Kasumi-1 (cell line): ENCODE results near the gene PEX5L.

Experiments
- DNase-seq, 2 experiments: peaks; one replicate each; lab custom pipeline; 2025; lab: John Stamatoyannopoulos, UW

PEX5L gene

GRCh38 chr3:179897231-179897630 is 139.5 kb downstream of the PEX5L start:
- DNase-seq: no peak

DNA sequence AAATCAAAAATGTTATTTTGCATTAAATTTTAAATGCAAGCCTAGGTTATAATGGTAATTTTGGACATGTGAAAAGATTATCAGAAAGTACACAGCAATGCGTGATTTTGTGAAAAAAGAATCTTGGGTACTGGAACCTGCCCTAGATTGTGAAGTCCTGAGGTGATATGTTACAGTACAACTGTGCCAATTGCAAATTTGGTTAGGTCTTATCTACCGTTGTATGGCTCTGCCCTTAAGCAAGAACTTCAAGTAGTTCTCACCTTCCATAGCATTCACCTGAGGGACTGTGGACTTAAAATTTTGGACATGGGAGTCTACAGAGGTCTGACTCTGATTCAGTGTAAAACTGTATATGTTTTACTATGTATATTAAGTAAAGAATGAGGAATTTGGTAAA is 140.2 kb downstream of the PEX5L start:
- no peak for DNase-seq

DNA sequence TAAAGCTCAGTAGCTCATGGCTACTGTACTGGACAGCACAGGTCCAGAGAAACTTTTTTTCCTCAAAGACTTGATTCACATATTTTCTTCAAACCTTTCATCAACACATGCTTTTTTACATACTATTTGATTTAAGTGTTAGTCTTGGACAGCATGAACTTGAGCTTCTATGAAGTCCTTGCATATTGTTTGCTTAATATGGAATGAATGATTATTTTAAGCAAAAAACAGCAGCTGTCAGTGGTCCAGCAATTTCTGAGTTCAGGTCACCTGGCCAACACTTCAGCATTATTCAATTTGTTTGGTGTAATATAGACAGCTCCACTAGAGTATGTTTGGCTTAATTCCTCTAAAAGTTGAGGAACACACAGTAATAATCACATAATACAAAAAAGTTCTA is 141.4 kb downstream of the PEX5L start:
- no peak for DNase-seq

DNA sequence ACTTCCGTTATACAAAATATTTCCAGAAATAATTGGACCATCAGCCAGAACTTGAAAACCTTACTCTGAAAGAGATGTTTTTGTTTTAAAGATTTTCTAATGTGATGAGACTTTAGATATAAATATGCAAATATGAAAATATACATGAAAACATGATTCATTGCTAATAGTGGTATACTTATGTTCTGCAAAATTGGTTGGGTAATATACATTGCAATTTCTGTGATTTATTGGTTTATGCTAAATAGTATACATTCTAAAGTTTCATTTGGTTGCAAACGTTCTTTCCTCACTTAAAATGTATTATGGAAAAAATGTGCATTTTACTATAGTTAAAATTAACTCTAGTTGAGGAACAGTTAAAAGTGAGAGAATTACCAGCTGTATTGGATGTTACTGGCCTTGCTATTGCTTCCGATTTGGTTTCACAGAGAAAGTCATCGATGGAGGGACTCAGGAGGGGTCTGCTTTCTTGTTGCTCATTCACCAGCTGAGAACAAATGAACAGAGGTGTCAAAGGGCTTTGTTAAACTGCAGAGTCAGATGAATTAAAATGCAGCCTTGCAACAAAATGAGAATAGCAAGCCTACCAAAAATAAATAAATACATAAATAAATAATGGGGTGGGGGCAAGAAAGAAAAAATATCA is 149.3 kb downstream of the PEX5L start:
- no peak for DNase-seq

GRCh38 chr3:179885950-179886349 is 150.8 kb downstream of the PEX5L start:
- DNase-seq: no peak

GRCh38 chr3:179884136-179884535 is 152.6 kb downstream of the PEX5L start:
- no peak for DNase-seq

- no peak for DNase-seq
Observed at GRCh38 chr3:179882292-179882691, 154.4 kb downstream of the PEX5L start.

DNA sequence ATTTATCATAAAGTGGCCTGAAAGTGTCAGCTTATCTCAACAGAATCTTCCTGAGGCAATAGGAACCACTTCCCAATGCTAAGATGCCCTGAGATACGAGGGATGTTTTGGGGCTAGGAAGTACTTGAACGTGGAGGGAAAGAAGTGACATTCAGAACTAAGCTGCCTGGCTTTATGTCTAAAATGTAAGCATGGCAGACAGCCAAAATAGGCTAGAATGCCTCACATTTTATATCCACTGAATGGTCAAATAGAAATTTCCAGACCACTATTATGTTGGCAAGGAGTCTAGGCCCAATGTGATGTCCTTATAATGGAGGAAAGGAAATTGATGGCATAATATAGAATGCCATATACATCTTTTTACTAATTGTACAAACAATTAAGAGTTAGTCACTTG is 154.9 kb downstream of the PEX5L start:
- DNase-seq: no peak

DNA sequence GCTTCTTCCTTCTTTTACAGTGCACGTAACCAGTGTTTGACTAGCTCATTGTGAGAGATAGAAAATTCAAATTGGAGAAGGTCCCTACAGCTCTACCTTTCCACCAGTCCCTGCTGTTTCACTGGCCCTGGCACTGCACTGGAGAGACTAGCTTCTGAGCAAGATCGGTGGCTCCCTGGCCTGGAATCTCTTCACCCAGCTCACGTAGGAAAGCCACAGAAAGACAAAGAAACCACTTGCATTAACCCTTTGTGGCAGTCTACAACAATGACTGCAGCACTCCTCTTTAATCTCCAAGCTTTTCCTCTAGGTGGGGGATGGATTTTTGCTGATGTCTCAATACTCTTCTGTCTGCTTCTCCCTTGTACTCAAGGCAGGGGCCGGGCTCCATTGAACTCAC is 155.9 kb downstream of the PEX5L start:
- no peak for DNase-seq

- no peak for DNase-seq
Observed at GRCh38 chr3:179876440-179876839, 160.3 kb downstream of the PEX5L start.

DNA sequence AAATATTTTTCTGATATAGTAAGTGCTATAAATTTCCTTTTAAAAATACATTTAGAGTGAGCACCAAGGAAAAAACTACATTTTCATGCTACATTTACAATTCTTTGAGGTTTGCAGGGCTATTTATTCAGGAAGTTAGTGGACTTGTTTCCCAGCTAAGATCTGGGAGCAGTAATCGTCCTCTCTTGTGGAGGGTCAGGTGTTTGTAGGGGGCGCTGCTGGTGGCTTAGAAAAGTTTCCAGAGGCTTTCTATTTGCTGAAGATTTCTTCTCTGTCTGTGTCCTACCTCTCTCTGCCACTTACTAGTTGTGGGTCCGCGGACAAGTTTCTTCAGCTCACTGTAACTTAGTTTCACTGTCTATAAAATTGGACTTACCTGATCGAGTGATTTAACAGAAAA is 163.9 kb downstream of the PEX5L start:
- DNase-seq: no peak

- DNase-seq: no peak
Observed at GRCh38 chr3:179871782-179872181, 165.0 kb downstream of the PEX5L start.

DNA sequence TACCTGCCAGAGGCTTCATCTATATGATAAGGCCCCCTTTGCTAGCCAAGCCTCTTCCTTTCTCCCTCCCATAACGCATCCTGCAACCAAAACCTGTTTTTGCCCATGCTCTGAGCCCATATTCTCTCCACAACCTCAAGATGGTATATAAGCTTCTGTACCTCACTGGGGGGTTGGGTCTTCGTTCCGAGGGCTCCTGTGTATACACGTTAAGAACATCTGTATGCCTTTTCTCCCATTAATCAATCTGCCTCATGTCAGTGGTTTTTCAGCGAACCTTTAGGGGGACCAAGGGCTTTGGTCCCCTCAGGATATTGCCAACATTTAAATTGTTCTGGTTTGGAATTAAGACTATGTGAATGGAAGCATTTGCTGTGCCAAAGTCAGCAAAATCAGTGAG is 168.0 kb downstream of the PEX5L start:
- no peak for DNase-seq

GRCh38 chr3:179867961-179868360 is 168.8 kb downstream of the PEX5L start:
- DNase-seq: no peak

- no peak for DNase-seq
Observed at GRCh38 chr3:179865861-179866505, 170.8 kb downstream of the PEX5L start.

GRCh38 chr3:179861953-179862352 is 174.8 kb downstream of the PEX5L start:
- DNase-seq: no peak

DNA sequence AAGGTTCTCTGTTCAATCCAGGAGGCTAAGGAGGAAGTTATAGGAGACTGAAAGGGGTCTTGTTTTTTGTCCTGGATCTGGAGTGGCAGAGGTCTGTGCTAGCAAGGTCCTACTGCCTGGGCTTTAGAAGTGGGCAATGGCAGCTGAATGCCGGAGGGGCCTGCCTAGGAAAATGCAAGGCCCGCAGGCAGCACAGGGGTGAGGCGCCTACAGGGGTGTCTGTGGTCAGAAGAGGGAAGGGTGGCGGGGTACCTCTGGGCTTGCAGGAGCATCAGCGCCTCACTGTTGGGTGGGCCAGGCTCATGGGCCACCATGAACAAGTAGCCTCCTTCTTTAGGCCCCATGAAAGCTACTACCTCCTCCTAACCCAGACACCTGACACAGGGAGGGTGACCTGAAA is 175.4 kb downstream of the PEX5L start:
- no peak for DNase-seq

DNA sequence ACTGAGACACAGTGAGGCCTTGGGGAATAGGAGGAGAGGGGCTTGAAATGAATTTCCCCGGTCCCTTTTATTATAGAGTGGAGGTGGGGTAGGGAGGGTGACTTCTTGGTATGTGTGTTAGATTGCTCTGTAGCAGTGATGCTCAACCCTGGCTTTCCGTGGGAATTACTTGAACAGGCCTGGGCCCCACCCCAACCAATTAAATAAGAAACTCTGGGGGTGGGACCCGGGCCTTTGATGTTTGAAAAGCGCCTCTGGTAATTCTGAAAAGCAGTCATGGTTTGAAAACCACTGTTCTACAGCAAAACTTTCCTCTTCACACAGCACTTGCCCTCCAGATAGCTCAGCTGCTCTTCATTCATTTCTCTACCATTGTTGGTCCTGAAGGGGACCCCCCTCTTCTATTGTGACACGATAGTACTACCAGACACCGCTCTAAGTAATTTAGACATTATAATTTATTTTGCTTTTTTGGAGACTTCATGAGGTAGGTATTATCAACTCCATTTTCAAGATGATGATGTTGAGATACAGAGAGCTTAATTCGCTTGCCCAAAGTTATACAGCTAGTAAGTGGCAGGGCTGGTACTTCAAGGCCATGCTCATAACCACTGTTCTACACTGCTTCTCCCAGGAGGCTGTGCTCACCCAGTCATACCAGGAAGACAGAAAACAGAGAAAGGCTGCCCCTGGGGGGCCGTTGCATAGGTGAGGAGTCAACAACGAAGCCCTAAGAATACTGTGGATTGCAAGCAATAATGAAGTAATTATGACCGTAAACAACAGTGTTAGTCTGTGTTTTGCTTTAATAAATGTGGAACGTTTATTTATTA is 176.2 kb downstream of the PEX5L start:
- DNase-seq: no peak

GRCh38 chr3:179853176-179853575 is 183.6 kb downstream of the PEX5L start:
- DNase-seq: peak; percentile 74 to 79

- DNase-seq: peak; percentile 72 to 74
Observed at GRCh38 chr3:179852142-179852905, 184.4 kb downstream of the PEX5L start.

DNA sequence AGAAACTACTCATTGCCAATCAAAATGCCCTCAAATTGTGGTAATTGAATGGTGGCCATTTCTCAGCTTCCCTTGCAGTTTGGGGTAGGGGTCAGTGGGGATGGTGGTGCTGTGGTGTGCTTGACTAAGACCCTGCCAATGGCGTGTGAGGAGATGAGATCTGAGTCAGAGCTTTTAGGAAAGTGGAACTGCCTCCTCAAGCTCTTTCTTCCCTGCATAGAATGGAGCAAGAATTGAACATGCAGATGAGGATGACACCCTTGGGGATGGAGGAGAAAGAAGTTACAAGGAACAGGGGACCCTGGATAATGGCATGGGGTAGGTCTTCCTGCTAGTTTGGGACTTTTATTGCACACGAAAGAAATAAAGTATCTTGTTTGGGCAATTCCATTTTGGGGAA is 188.0 kb downstream of the PEX5L start:
- DNase-seq: no peak

DNA sequence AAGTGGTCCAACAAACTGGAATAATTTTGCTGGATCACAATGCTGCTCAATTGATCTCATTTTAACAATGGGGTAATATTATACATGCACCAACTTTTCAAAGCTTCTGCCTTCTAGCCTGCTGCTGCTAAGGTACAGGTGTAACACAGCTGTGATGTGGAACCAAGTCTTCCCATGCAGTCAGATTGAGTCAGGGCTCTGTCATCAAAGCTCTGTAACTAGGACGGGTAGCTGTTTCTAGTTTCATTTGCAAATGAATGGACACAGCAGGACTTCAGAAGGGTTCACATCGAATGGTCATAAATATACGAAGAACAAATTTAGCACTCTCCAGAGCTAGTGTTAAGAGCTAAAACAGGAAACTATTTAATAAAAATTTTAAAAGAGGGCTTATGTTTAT is 194.7 kb downstream of the PEX5L start:
- no peak for DNase-seq
